Measurements from ENCODE around the gene MIA.

GRCh38 chr19:40815223-40815622 is 39.9 kb downstream of the MIA start:
- no peak for TF ChIP-seq EZH2phosphoT487 (IDR thresholded peaks at IDR 0.05; ENCODE audit: insufficient read depth, low read depth)
- no peak for TF ChIP-seq EZH2 (IDR thresholded peaks at IDR 0.05; ENCODE audit: insufficient read depth, poor library complexity, severe bottlenecking)

Measured in GM23248 (cell line).